ENCODE data around the gene COL12A1. TPM values are rescaled to one million over a fixed set of nuclear protein-coding genes. Genes with fewer than 3 reads are reported as not detected.

Gene COL12A1
- 2,335 and 2,423 TPM in 2 replicates for total RNA-seq
- long read RNA-seq, partial matches to known transcripts: 1,293 of 1,366 reads
- long read RNA-seq, other reads (novel, unspliced or antisense): 67 of 1,366 reads

- peak; percentile 97 for DNase-seq (ENCODE audit: extremely low spot score, unreplicated experiment)
- Mint-ChIP-seq H3K27me3 (ENCODE audit: unreplicated experiment) (no peaks in the 10 kb centered on the region), H3K4me3 (ENCODE audit: unreplicated experiment) (peak within 1 kb of the TSS; percentile 100), H3K4me1 (ENCODE audit: unreplicated experiment) (peaks cover 57% of the 10 kb centered on the region), H3K27ac (ENCODE audit: unreplicated experiment) (peak within 1 kb of the TSS; percentile 98), H3K36me3 (ENCODE audit: unreplicated experiment) (peaks cover 18% of the 10 kb centered on the region), H3K9me3 (ENCODE audit: unreplicated experiment) (no peaks in the 10 kb centered on the region)
- TF ChIP-seq CTCF (IDR thresholded peaks at IDR 0.05): peak; percentile 29
These were observed at the start of gene COL12A1 for GRCh38 chr6:75205776-75206575. COL12A1 (minus strand) TSS chr6:75206053; CDS start chr6:75202792, 3,261 bp downstream.

- Mint-ChIP-seq H3K36me3 (ENCODE audit: unreplicated experiment) (peaks cover 17% of the 10 kb centered on the region), H3K9me3 (ENCODE audit: unreplicated experiment) (no peaks in the 10 kb centered on the region), H3K4me3 (ENCODE audit: unreplicated experiment) (no peak overlapping the region), H3K4me1 (ENCODE audit: unreplicated experiment) (peaks cover 1% of the 10 kb centered on the region), H3K27me3 (ENCODE audit: unreplicated experiment) (no peaks in the 10 kb centered on the region), H3K27ac (ENCODE audit: unreplicated experiment) (no peak overlapping the region)
- no peak for DNase-seq (ENCODE audit: extremely low spot score, unreplicated experiment)
- TF ChIP-seq CTCF (IDR thresholded peaks at IDR 0.05): no peak
These were observed 44.7 kb upstream of the COL12A1 start for GRCh38 chr6:75250552-75250951.

GRCh38 chr6:75249837-75250236, 44.0 kb upstream of the COL12A1 start:
- no peak overlapping the region for H3K27ac Mint-ChIP-seq (ENCODE audit: unreplicated experiment)
- H3K9me3 Mint-ChIP-seq (ENCODE audit: unreplicated experiment): no peaks in the 10 kb centered on the region
- H3K4me3 Mint-ChIP-seq (ENCODE audit: unreplicated experiment): no peak overlapping the region
- no peaks in the 10 kb centered on the region for H3K27me3 Mint-ChIP-seq (ENCODE audit: unreplicated experiment)
- H3K36me3 Mint-ChIP-seq (ENCODE audit: unreplicated experiment): peaks cover 16% of the 10 kb centered on the region
- peaks cover 4% of the 10 kb centered on the region for H3K4me1 Mint-ChIP-seq (ENCODE audit: unreplicated experiment)
- no peak for TF ChIP-seq CTCF (IDR thresholded peaks at IDR 0.05)
- no peak for DNase-seq (ENCODE audit: extremely low spot score, unreplicated experiment)

GRCh38 chr6:75246386-75246785, 40.5 kb upstream of the COL12A1 start:
- Mint-ChIP-seq H3K27ac (ENCODE audit: unreplicated experiment) (no peak overlapping the region), H3K9me3 (ENCODE audit: unreplicated experiment) (no peaks in the 10 kb centered on the region), H3K27me3 (ENCODE audit: unreplicated experiment) (no peaks in the 10 kb centered on the region), H3K4me3 (ENCODE audit: unreplicated experiment) (no peak overlapping the region), H3K36me3 (ENCODE audit: unreplicated experiment) (peaks cover 6% of the 10 kb centered on the region), H3K4me1 (ENCODE audit: unreplicated experiment) (peaks cover 25% of the 10 kb centered on the region)
- no peak for TF ChIP-seq CTCF (IDR thresholded peaks at IDR 0.05)
- no peak for DNase-seq (ENCODE audit: extremely low spot score, unreplicated experiment)

- Mint-ChIP-seq H3K9me3 (ENCODE audit: unreplicated experiment) (no peaks in the 10 kb centered on the region), H3K36me3 (ENCODE audit: unreplicated experiment) (peaks cover 20% of the 10 kb centered on the region), H3K4me3 (ENCODE audit: unreplicated experiment) (peak overlapping the region; percentile 97), H3K27me3 (ENCODE audit: unreplicated experiment) (no peaks in the 10 kb centered on the region), H3K4me1 (ENCODE audit: unreplicated experiment) (peaks cover 31% of the 10 kb centered on the region), H3K27ac (ENCODE audit: unreplicated experiment) (peak overlapping the region; percentile 98)
- TF ChIP-seq CTCF (IDR thresholded peaks at IDR 0.05): no peak
- DNase-seq (ENCODE audit: extremely low spot score, unreplicated experiment): no peak
These were observed 38.3 kb upstream of the COL12A1 start for GRCh38 chr6:75244063-75244584.

Data from osteocyte (in vitro differentiated cells).